Choroid plexus epithelial cell (primary cell): ENCODE measurements around the gene HK2.

Source experiments
- DNase-seq: peaks from one replicate; pipeline ENCODE4 v3.0.0-alpha.2; 2010; ENCODE audit warnings: low read depth
- H3K4me3 ChIP-seq: 2 replicates; pipeline ENCODE4 v1.5.1; 2011; ENCODE audit warnings: low read depth, mild to moderate bottlenecking, control low read depth, low read length, moderate library complexity
- CTCF ChIP-seq: conservative IDR thresholded peaks from 2 replicates; pipeline ENCODE4 v1.5.1; 2011; ENCODE audit warnings: low read depth, mild to moderate bottlenecking, control low read depth, inconsistent platforms, low read length, moderate library complexity

Gene HK2

GRCh38 chr2:74845217-74845751 is 11.4 kb downstream of the HK2 start:
- H3K4me3 ChIP-seq: no peak overlapping the region

GRCh38 chr2:74845991-74846390 is 12.1 kb downstream of the HK2 start:
- TF ChIP-seq CTCF: no peak
- no peak overlapping the region for H3K4me3 ChIP-seq
- DNase-seq: no peak

More at GRCh38 chr2:74845217-74845751, 11.4 kb downstream of the HK2 start:
- DNase-seq: peak; percentile 91
- no peak for TF ChIP-seq CTCF

- H3K4me3 ChIP-seq: no peak overlapping the region
- no peak for DNase-seq
- TF ChIP-seq CTCF: no peak
These were observed 12.6 kb downstream of the HK2 start for GRCh38 chr2:74846481-74846880.

- no peak for DNase-seq
- no peak overlapping the region for H3K4me3 ChIP-seq
- TF ChIP-seq CTCF: no peak
These were observed 13.3 kb downstream of the HK2 start for GRCh38 chr2:74847070-74847858.

DNA sequence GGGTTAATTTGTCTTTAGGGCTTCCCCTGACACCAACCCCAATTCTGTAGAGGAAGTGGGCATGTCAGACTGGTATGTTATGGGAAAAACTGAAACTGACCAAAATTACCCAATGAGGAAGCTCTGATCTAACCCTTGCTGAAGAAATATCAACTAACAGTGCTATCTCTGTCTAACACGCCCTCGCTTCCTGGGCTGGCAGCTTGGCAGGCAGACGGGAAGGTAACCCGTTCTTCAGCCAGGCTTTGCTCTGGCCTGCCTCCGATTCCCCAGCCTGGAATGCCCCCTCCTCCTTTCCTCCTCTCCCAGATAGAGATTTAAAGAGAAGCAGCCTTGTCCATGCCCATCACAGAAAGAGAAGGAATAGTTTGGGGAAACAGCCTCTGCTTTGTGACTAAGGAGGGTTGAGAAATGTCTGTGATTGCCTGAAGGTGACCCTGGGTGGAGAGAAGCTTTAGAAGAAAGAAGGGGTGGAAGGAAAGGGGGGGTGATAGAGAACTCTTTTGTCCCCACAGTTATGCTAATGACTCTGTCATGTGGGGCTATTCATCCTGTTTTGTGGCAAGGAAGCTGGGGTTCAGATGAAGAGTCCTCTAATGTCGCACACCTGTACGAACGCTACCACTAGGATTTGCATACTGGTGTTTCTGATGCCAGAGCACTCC is 15.4 kb downstream of the HK2 start:
- DNase-seq: no peak
- H3K4me3 ChIP-seq: no peak overlapping the region
- no peak for TF ChIP-seq CTCF

GRCh38 chr2:74850496-74851190 is 16.7 kb downstream of the HK2 start:
- DNase-seq: no peak
- TF ChIP-seq CTCF: no peak
- H3K4me3 ChIP-seq: no peak overlapping the region
